Hepatocyte (in vitro differentiated cells): ENCODE results near the gene FAM120B. TPM values are rescaled to one million over a fixed set of nuclear protein-coding genes. Genes with fewer than 3 reads are reported as not detected.

Source experiments
- DNase-seq: peaks from one replicate; pipeline ENCODE4 v3.0.0-alpha.2; 2016; ENCODE audit warnings: low spot score
- H2AFZ ChIP-seq: fragments of 200-600 bp; sonication (generic); 2 replicates; pipeline ENCODE4 v1.6.0; 2016; ENCODE audit warnings: antibody characterized with exemption, mild to moderate bottlenecking
- H3K27ac ChIP-seq: fragments of 200-600 bp; sonication (generic); 2 replicates; pipeline ENCODE4 v1.5.1; 2016; ENCODE audit warnings: mild to moderate bottlenecking
- H3K27me3 ChIP-seq: fragments of 200-600 bp; sonication (generic); 2 replicates; pipeline ENCODE4 v1.6.1; 2016
- H3K36me3 ChIP-seq: fragments of 200-600 bp; sonication (generic); replicated peaks from 2 replicates; pipeline ENCODE4 v1.5.1; 2016; ENCODE audit warnings: low read depth; ENCODE audit not compliant: insufficient read depth
- H3K4me1 ChIP-seq: fragments of 200-600 bp; sonication (generic); 2 replicates; pipeline ENCODE4 v1.5.1; 2016; ENCODE audit warnings: mild to moderate bottlenecking, moderate library complexity; ENCODE audit not compliant: insufficient read depth
- H3K4me2 ChIP-seq: fragments of 200-600 bp; sonication (generic); 2 replicates; pipeline ENCODE4 v1.6.0; 2016
- H3K4me3 ChIP-seq: fragments of 200-600 bp; sonication (generic); 2 replicates; pipeline ENCODE4 v1.5.1; 2016; ENCODE audit warnings: mild to moderate bottlenecking
- H3K79me2 ChIP-seq: fragments of 200-600 bp; sonication (generic); 2 replicates; pipeline ENCODE4 v1.6.0; 2017; ENCODE audit warnings: mild to moderate bottlenecking
- H3K9me2 ChIP-seq: fragments of 200-600 bp; sonication (generic); replicated peaks from 2 replicates; pipeline ENCODE4 v1.6.0; 2017; ENCODE audit warnings: mild to moderate bottlenecking; ENCODE audit not compliant: insufficient read depth
- H3K9me3 ChIP-seq: fragments of 200-600 bp; sonication (generic); 2 replicates; pipeline ENCODE4 v1.5.1; 2016; ENCODE audit warnings: low read depth, mild to moderate bottlenecking
- H4K20me1 ChIP-seq: fragments of 200-600 bp; sonication (generic); 2 replicates; pipeline ENCODE4 v1.6.0; 2016; ENCODE audit warnings: mild to moderate bottlenecking; ENCODE audit not compliant: insufficient read depth, poor library complexity, severe bottlenecking
- CTCF ChIP-seq: fragments of 200-600 bp; sonication (generic); IDR thresholded peaks from 2 replicates; pipeline ENCODE4 v1.5.1; 2016; ENCODE audit warnings: antibody characterized with exemption, mild to moderate bottlenecking; ENCODE audit not compliant: poor library complexity
- EZH2 ChIP-seq: fragments of 200-600 bp; sonication (generic); IDR thresholded peaks from 2 replicates; pipeline ENCODE4 v1.6.1; 2016; ENCODE audit warnings: antibody characterized with exemption, mild to moderate bottlenecking, borderline replicate concordance
- EZH2phosphoT487 ChIP-seq: fragments of 200-600 bp; sonication (generic); IDR thresholded peaks from one replicate; pipeline ENCODE4 v1.6.1; 2018; ENCODE audit warnings: antibody characterized with exemption, mild to moderate bottlenecking, low read depth, moderate library complexity; ENCODE audit not compliant: unreplicated experiment, severe bottlenecking
- WGBS: methylation state at CpG from one replicate; pipeline ENCODE4 v1.1.6; 2016; ENCODE audit warnings: low lambda C conversion rate; ENCODE audit errors: missing lambda C conversion rate; 5-methylcytosine and 5-hydroxymethylcytosine counted together
- polyA plus RNA-seq: library from polyadenylated mRNA; unstranded; fragments of >200 nt; fragmentation: Nextera tagmentation; extraction: Ambion mirVana; gene quantifications from 2 replicates; pipeline ENCODE4 v1.2.1, GENCODE V29; 2016
- total RNA-seq: library from RNA; depleted of rRNA; stranded (reverse); fragments of >200 nt; gene quantifications from 2 replicates; pipeline ENCODE4 v1.2.3, GENCODE V29; 2014

The FAM120B gene
- total and polyA plus RNA-seq, 2 experiments from 2014 or later, result 16.0 to 25.8 TPM

DNA sequence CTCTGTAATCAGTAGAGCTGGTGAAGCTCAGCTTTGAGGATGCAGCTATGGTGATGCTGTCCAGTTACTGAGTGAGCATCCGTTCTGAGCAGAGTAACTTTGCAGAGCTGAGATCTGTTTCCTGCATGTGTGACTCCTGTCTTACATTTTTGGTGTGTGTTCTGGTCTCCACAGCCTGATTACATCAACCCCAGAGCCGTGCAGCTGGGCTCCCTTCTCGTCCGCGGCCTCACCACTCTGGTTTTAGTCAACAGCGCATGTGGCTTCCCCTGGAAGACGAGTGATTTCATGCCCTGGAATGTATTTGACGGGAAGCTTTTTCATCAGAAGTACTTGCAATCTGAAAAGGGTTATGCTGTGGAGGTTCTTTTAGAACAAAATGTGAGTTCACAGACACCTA lies 81.6 kb downstream of the FAM120B start:
- Histone ChIP-seq H3K27ac (no peak overlapping the region), H3K4me1 (peaks cover 2% of the 10 kb centered on the region), H4K20me1 (no peaks in the 10 kb centered on the region), H3K79me2 (no peaks in the 10 kb centered on the region), H3K4me3 (no peak overlapping the region), H3K4me2 (no peak overlapping the region), H3K9me2 (no peaks in the 10 kb centered on the region), H3K36me3 (no peaks in the 10 kb centered on the region), H3K9me3 (no peaks in the 10 kb centered on the region), H2AFZ (no peak overlapping the region), H3K27me3 (no peaks in the 10 kb centered on the region)
- peak; percentile 42 for DNase-seq
- TF ChIP-seq EZH2phosphoT487 (no peak), CTCF (no peak), EZH2 (no peak)
- 75% methylated on average over 8 of the region's 8 CpGs for WGBS

DNA sequence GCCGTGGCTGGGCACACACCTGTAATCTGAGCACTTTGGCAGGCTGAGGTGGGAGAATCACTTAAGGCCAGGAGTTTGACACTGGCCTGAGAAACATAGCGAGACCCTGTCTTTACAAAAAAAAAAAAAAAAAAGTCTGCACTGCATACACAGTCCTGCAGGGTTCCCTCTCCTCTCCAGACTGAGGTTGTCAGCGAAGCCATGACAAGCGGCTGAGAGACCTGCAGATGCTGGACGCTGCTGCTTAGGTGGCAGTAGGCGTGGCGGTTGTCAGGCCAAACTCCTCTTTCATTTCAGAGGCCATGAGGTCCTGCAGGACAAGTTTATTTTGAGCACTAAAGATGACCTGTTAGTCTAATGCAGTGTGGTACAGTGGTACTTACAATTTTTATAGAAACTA lies 86.5 kb downstream of the FAM120B start:
- no peak overlapping the region for H2AFZ ChIP-seq
- no peak overlapping the region for H3K4me2 ChIP-seq
- H3K9me3 ChIP-seq, result no peaks in the 10 kb centered on the region
- TF ChIP-seq EZH2phosphoT487 (no peak), EZH2 (no peak), CTCF (no peak)
- H3K27me3 ChIP-seq, result no peaks in the 10 kb centered on the region
- H3K4me3 ChIP-seq, result no peak overlapping the region
- H3K4me1 ChIP-seq, result peaks cover 2% of the 10 kb centered on the region
- no peaks in the 10 kb centered on the region for H3K79me2 ChIP-seq
- DNase-seq, result no peak
- no peaks in the 10 kb centered on the region for H4K20me1 ChIP-seq
- WGBS, result 95% methylated on average over 7 of the region's 7 CpGs
- H3K9me2 ChIP-seq, result no peaks in the 10 kb centered on the region
- H3K27ac ChIP-seq, result no peak overlapping the region
- no peaks in the 10 kb centered on the region for H3K36me3 ChIP-seq

GRCh38 chr6:170393807-170394399 lies 87.3 kb downstream of the FAM120B start:
- no peak overlapping the region for H2AFZ ChIP-seq
- 98% methylated on average over 9 of the region's 9 CpGs for WGBS

More at GRCh38 chr6:170393807-170394399, 87.3 kb downstream of the FAM120B start:
- Histone ChIP-seq H3K4me1 (no peaks in the 10 kb centered on the region), H3K79me2 (no peaks in the 10 kb centered on the region), H3K9me2 (no peaks in the 10 kb centered on the region), H3K4me3 (no peak overlapping the region), H3K9me3 (no peaks in the 10 kb centered on the region), H3K36me3 (no peaks in the 10 kb centered on the region), H3K27me3 (no peaks in the 10 kb centered on the region), H4K20me1 (no peaks in the 10 kb centered on the region), H3K27ac (no peak overlapping the region), H3K4me2 (no peak overlapping the region)
- TF ChIP-seq EZH2 (no peak), EZH2phosphoT487 (no peak), CTCF (no peak)
- no peak for DNase-seq
